Endothelial cell of hepatic sinusoid (primary cell): ENCODE results near the gene SELENON.

Experiments used
- in situ Hi-C: cut with HindIII; loops from 2 replicates; pipeline ENCODE4 v1.10.0; 2017; ENCODE audit warnings: low sequenced_read_pairs

Gene SELENON

GRCh38 chr1:25861316-25862286 lies 61.6 kb downstream of the SELENON start:
- in situ Hi-C loops: no loop called here

GRCh38 chr1:25862785-25863485 lies 62.9 kb downstream of the SELENON start:
- in situ Hi-C loops: no loop called here

- in situ Hi-C loops: no loop called here
Measured at GRCh38 chr1:25863486-25864262, 63.7 kb downstream of the SELENON start.

- in situ Hi-C loops: no loop called here
Measured at GRCh38 chr1:25864434-25864833, 64.4 kb downstream of the SELENON start.

- in situ Hi-C loops: no loop called here
Measured at GRCh38 chr1:25866288-25866687, 66.3 kb downstream of the SELENON start.

- in situ Hi-C loops: no loop called here
Measured at GRCh38 chr1:25867210-25867991, 67.4 kb downstream of the SELENON start.
